HG03558 (cell line): ENCODE measurements around the gene RIOK3.
"Not testable (repeated sequence)": the region's sequence is repeated elsewhere in the genome, so short reads cannot be mapped to it uniquely, and the experiment has no call there.

Experiments
- ATAC-seq: cut with Tn5 transposase; IDR thresholded peaks from one replicate; pipeline ENCODE4 v1.9.1; 2021; ENCODE audit warnings: moderate number of reproducible peaks; ENCODE audit not compliant: unreplicated experiment; ENCODE audit errors: extremely low read depth

The RIOK3 gene

GRCh38 chr18:23494992-23495391 lies 41.9 kb downstream of the RIOK3 start:
- ATAC-seq, result no peak

- no peak for ATAC-seq
These were observed 42.8 kb downstream of the RIOK3 start for GRCh38 chr18:23495723-23496440.

GRCh38 chr18:23498117-23498516 lies 45.0 kb downstream of the RIOK3 start:
- no peak for ATAC-seq

DNA sequence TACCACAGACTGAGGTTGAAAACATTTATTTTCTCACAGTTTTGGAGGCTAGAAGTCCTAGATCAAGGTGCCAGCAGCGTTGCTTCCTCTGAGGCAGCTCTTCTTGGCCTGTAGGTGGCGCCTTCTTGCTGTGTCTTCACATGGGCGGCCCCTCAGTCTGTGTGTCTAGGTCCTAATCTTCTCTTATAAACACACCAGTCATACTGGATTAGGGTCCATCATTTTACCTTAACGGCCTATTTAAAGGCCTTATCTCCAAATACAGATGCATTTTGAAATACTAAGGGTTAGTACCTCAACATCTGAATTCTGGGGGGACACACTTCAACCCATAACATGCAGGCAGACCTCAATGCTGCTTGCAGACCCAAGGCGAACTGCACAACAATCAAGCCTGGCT lies 45.8 kb downstream of the RIOK3 start:
- no peak for ATAC-seq

DNA sequence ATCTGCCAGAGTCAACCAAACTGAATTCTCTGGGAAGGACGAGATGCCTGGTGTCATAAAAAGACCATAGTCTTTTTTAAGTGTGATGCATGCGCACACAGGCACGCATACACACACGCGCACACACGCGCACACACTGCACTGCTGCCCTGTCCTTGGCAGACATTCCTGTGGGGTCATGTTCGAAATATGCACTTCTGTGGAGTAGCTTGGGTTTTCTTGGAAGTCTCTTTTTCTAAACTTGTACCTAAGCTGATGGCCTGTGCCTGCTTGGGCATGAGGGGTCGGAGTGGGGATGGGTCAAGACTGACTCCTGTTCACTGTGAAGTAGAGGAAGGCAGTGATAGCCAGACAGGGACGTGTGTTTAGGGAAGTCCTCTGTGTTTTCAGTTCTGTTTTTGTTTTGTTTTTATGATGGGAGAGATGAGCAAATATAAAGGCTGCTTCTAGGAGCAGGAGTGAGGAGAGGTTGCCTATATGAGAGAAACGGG lies 46.2 kb downstream of the RIOK3 start:
- ATAC-seq, result no peak

DNA sequence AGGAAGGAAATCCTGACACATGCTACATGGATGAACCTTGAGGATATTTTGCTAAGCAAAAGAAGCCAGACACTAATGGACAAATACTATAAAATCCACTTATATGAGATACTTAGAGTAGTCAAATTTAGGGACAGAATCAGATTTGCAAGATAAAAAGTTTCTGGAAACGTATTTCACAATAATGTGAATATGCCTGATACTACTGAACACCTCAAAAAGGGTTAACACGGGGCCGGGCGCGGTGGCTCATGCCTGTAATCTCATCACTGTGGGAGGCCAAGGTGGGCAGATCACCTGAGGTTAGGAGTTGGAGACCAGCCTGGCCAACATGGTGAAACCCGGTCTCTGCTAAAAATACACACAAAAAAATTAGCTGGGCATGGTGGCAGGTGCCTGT lies 48.5 kb downstream of the RIOK3 start:
- no peak for ATAC-seq

DNA sequence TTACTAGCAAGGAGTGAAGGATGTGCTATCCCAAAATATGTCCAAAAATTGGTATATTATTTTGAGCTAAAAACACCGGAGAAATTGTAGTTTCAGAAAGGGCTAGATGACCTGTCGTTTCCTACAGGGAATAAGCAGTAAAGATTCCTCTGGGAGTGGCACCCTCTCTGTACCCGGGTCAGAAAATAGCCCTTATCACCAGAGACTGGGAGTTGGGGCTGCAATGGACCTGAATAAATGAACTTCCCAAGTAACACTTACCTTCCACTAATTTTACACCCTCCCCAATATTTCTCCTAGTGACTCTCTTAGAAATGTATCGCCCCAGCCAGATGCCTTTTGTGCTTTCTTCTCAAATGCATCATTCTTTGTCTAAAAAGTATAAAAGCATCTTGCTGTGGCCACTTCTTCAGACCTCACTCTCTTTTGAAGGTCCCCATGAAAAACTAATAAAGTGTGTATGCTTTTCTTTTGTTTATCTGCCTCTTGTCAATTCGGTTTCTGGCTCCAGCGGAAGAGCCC lies 49.5 kb downstream of the RIOK3 start:
- no peak for ATAC-seq

DNA sequence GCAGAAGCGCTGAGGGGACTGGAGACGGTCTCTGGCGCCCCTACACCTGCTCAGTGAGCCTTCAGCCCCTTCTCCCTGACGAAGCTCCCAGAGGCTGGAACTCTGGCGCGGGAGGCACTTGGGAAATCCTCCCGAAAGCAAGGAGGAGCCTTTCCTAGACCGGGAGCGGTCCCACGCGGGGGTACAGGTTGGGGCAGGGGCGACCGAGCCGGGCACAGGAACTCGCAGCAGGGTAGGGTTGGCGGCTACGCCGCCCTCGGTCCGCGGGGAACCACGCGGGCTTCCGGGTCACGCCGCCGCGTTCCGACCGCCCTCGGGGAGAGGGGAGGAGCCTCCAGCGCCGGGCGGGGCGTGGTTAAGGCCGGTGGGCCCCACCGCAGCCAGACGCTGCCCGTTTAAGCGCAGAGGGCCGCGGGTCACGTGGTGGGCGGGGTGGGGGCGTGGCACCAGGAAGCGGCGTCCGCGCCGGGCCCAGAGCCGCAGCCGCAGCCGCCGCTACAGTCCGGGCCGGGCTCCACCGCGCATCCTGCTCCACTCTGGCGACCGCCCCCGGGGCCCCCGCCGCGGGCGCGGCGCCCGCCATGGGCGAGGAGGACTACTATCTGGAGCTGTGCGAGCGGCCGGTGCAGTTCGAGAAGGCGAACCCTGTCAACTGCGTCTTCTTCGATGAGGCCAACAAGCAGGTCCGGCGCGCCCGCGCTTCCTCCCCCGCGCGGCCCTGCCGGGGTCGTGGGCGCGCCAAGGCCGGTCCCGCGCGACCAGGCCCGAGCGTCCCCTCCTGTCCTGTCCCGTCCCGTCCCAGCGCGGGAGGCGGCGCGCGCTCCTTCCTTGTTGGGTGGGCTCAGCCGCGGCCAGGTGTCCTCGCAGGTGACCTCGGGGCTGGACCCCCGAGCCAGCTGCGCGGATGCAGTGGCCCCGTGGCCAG lies 50.2 kb downstream of the RIOK3 start, which contains the start of gene RMC1:
TSS of gene RMC1 (plus strand) at position 474 of the 925 bp plus-strand sequence. CDS start at position 582, 108 bp downstream.
- peak; percentile 40 for ATAC-seq

DNA sequence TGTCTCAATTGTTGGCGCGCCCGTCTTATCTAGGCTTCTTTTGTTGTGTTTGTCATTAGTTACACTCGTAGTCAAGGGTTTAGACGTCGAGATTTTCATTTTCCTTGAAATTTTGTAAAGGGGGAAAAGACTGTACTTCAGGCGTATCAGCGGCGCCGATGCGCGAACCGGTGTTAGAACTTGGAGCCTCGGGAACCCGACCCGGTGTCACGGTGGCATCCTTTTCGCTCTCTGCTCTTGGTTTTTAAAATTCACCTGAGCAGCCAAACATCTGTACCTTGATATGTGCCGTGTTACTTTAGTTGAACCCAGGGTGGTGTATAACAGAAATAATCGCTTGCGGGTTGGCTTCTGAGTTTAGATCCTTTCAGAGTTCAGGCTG lies 50.9 kb downstream of the RIOK3 start:
- no peak for ATAC-seq

DNA sequence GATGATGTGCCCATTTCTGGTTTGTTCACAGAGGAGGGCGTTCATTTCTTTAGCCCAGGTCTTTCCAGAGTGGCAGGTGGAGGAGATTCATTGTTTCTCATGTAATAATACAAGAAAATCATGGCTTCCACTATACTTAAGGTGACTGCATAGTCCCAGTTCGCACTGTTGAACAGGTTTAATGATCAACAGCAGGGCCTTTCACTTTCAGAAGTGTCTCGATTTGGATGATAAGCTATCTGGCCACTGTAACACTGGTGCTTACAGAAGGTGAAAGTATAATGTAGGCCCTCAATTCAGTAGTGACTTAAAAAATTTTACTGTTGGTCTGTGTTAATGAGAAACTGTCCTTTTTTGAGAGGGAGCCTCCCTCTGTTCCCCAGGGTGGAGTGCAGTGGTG lies 51.6 kb downstream of the RIOK3 start:
- ATAC-seq, result peak; percentile 54

GRCh38 chr18:23506393-23506792 lies 53.3 kb downstream of the RIOK3 start:
- ATAC-seq, result no peak

GRCh38 chr18:23510923-23511322 lies 57.8 kb downstream of the RIOK3 start:
- ATAC-seq, result not testable (repeated sequence)

GRCh38 chr18:23512216-23512615 lies 59.1 kb downstream of the RIOK3 start:
- ATAC-seq, result not testable (repeated sequence)

DNA sequence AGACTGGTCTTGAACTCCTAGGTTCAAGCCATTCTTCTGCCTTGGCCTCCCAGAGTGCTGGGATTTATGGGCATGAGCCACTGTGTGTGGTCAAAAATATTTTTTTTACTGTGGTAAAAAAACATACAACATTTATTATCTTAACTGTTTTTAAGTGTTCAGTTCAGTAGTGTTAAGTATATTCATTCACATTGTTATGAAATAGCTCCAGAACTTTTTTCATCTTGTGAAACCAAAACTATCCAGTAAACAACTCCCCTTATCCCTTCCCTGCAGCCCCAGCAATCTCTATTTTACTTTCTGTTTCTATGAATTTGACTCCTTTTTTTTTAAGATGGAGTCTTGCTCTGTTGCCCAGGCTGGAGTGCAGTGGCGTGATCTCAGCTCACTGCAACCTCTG lies 59.6 kb downstream of the RIOK3 start:
- no peak for ATAC-seq

DNA sequence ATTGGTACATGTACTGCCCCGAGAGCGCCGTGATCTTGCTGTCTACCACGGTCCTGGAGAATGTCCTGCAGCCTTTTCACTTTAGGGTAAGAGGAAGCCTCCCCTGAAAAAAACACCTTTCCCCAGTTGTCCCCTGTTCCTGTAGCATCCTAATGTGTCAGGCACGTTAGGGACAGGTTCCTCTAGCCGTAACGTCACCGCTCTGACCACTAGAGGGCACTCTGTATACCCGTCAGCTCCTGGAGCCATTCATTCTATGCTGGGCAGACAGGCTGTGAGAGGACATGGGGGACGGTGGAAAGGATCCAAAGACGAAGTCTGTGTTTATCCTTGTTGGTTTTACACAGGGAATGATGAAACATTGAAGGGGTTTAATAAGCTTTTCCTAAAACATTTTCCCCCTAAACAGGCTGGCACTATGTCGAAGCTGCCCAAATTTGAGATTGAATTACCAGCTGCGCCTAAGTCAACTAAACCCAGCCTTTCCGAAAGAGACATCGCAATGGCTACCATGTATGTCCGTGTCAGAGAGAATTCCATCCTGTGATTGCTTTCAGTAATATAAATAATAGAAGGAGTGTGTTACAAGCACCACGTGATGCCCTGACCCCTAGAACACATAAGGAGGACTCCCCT lies 62.9 kb downstream of the RIOK3 start:
- ATAC-seq, result peak; percentile 67

DNA sequence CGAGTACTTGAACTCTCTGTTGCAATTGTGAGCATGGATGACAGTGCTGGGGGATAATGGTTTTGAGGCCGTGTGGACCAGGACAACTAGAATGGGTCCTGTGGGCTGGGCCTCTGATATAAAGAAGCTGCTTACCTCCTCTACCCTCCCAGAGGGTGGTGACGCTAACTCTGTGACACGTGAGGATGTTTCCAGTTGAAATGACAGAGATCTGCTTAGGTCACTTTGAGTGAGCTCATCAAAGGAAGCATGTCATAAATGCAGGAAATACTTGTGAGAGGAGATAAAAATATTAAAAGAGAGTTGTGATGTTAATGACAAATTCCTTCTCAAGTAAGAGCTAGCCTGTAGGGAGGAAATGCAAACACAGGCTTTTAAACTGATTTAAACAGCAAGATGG lies 66.6 kb downstream of the RIOK3 start:
- ATAC-seq, result no peak

DNA sequence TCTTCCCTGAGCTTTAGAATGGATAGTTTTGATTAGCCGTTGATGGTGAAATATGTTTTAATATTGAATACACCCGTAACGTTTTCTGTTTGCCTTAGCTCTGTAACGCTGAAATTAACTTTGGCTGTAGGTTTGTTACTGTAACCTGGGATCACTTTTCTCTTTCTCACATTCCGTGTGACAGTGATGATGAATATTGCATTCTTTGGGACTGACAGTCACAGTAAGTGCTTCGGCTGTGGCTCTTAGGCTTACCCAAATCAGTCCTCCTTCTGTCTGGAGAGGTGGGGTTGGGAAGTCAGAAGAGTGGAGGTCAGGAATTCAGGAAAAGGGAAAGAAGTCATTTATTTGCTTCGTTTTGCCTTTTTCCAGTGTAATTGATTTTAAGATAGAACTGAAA lies 68.2 kb downstream of the RIOK3 start:
- ATAC-seq, result no peak

DNA sequence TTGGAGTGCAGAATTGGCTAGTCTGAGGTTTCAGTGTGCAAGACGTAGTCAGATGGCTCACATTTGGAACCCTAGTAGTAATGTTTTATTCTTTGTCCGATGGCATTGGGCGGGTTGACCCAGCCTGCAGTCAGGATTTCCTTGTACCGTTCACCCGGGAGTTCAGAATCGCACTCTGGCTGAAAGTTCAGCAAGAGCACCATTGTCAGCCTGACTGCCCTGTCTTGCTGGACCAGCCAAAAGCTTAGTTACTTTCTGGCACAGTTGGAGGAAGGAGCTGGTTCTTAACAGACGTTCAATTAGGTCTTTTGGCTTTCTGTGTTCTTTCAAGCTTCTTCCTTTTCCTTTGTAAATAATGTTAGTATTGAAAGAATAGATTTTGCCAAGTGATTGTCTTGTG lies 68.8 kb downstream of the RIOK3 start:
- ATAC-seq, result no peak

DNA sequence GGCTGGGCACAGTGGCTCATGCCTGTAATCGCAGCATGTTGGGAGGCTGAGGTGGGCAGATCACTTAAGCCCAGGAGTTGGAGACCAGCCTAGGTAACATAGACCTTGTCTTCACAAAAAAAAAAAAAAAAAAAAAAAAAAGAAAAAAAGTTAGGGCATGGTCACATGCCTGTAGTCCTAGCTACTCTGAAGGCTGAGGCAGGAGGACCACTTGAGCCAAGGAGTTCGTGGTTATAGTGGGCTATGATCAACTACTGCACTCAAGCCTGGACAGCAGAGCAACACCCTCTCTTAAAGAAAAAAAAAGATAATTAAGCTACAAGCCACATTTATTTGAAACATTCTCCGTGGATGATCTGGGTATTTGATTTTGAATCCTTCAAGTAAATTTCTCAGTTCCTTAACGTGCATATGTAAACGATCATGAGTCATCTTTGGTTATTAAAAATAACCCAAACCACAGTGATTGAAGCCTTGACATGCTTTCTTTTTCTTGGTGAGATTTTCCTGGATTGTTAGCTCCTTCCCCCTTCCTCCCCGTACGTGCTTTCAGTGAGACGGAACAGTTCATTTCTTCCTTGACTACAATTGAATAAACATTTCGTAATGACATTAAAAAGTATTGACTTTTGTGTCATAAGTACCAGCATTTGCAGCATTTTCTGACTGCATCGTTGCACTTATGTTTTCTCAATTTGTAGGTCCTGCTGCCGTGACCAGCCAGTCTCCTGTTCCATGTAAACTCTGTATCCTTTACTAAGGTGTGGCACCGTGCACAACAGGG lies 70.5 kb downstream of the RIOK3 start:
- ATAC-seq, result no peak

DNA sequence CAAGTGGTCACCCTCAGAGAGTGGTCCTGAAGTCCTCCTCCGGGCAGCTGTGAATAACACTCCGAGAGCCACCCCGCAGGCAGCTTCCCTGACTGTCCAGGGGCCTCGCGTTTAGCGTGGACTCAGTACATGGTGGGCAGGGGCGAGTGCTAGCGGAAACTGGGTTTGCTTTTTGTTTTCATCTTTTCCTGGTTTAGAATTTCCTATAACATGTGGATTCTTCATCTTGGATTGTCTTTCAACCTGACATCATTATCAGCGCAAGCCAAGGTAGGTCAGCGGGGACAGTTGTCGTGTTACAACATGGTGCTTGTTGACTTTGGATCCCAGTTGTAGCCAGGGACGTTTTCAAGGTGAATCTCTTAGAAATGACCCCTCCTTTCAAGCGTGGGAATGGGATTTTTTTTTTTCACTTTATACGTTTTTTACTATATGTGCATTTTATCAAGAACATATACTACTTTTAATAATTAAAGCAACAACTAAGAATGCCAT lies 71.2 kb downstream of the RIOK3 start:
- no peak for ATAC-seq
